Ishikawa (cell line): ENCODE results near the gene DCTD.

Experiments
- CEBPB ChIP-seq: IDR thresholded peaks from 2 replicates; pipeline ENCODE4 v1.6.1; 2012
- CREB1 ChIP-seq: IDR thresholded peaks from 2 replicates; pipeline ENCODE4 v1.6.1; 2012; ENCODE audit warnings: low read depth
- EGR1 ChIP-seq: IDR thresholded peaks from 2 replicates; pipeline ENCODE4 v1.6.1; 2012
- EP300 ChIP-seq: IDR thresholded peaks from 2 replicates; pipeline ENCODE4 v1.6.1; 2012; ENCODE audit warnings: borderline replicate concordance
- FOXM1 ChIP-seq: IDR thresholded peaks from 2 replicates; pipeline ENCODE4 v1.6.1; 2012; ENCODE audit warnings: low read depth, borderline replicate concordance
- NFIC ChIP-seq: IDR thresholded peaks from 2 replicates; pipeline ENCODE4 v1.6.1; 2012
- RAD21 ChIP-seq: IDR thresholded peaks from 2 replicates; pipeline ENCODE4 v1.6.1; 2012; ENCODE audit warnings: low read depth
- TAF1 ChIP-seq: IDR thresholded peaks from 2 replicates; pipeline ENCODE4 v1.6.1; 2012; ENCODE audit warnings: low read depth, mild to moderate bottlenecking
- TCF12 ChIP-seq: IDR thresholded peaks from 2 replicates; pipeline ENCODE4 v1.6.1; 2012; ENCODE audit warnings: low read depth
- TEAD4 ChIP-seq: IDR thresholded peaks from 2 replicates; pipeline ENCODE4 v1.6.1; 2012
- USF1 ChIP-seq: IDR thresholded peaks from 2 replicates; pipeline ENCODE4 v1.6.1; 2012
- YY1 ChIP-seq: IDR thresholded peaks from 2 replicates; pipeline ENCODE4 v1.6.1; 2012; ENCODE audit warnings: low read depth
- ZBTB7A ChIP-seq: IDR thresholded peaks from 2 replicates; pipeline ENCODE4 v1.6.1; 2012; ENCODE audit warnings: low read depth
- TF ChIP-seq, protein P1 (sequence below): IDR thresholded peaks from 2 replicates; pipeline ENCODE4 v1.6.1; 2012
- TF ChIP-seq, protein P2 (sequence below): IDR thresholded peaks from 2 replicates; pipeline ENCODE4 v1.6.1; 2012; ENCODE audit warnings: low read depth, mild to moderate bottlenecking

The DCTD gene

GRCh38 chr4:182862921-182863320, 54.3 kb downstream of the DCTD start:
- TF ChIP-seq CEBPB (no peak), TCF12 (peak; percentile 92), USF1 (no peak), TEAD4 (peak; percentile 12), ZBTB7A (0 out of 2 replicates have a peak, but pooled peaks have one; percentile 37), NFIC (peak; percentile 99), RAD21 (no peak), CREB1 (no peak), YY1 (0 out of 2 replicates have a peak, but pooled peaks have one; percentile 21), EP300 (peak; percentile 61; the same call in 1 of the 2 replicates), FOXM1 (no peak)
- TF ChIP-seq, protein P1, sequence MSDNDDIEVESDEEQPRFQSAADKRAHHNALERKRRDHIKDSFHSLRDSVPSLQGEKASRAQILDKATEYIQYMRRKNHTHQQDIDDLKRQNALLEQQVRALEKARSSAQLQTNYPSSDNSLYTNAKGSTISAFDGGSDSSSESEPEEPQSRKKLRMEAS = peak; percentile 70; the same call in 1 of the 2 replicates

GRCh38 chr4:182862141-182862875, 54.9 kb downstream of the DCTD start:
- 0 out of 2 replicates have a peak, but pooled peaks have one; percentile 16 for TF ChIP-seq EP300
- TF ChIP-seq, protein P1 = no peak; the same call in 1 of the 2 replicates
- TF ChIP-seq YY1 = no peak
- TF ChIP-seq USF1 = no peak
- no peak for TF ChIP-seq TCF12
- no peak for TF ChIP-seq ZBTB7A
- TF ChIP-seq NFIC = 0 out of 2 replicates have a peak, but pooled peaks have one; percentile 6
- no peak for TF ChIP-seq FOXM1
- TF ChIP-seq, protein P2, sequence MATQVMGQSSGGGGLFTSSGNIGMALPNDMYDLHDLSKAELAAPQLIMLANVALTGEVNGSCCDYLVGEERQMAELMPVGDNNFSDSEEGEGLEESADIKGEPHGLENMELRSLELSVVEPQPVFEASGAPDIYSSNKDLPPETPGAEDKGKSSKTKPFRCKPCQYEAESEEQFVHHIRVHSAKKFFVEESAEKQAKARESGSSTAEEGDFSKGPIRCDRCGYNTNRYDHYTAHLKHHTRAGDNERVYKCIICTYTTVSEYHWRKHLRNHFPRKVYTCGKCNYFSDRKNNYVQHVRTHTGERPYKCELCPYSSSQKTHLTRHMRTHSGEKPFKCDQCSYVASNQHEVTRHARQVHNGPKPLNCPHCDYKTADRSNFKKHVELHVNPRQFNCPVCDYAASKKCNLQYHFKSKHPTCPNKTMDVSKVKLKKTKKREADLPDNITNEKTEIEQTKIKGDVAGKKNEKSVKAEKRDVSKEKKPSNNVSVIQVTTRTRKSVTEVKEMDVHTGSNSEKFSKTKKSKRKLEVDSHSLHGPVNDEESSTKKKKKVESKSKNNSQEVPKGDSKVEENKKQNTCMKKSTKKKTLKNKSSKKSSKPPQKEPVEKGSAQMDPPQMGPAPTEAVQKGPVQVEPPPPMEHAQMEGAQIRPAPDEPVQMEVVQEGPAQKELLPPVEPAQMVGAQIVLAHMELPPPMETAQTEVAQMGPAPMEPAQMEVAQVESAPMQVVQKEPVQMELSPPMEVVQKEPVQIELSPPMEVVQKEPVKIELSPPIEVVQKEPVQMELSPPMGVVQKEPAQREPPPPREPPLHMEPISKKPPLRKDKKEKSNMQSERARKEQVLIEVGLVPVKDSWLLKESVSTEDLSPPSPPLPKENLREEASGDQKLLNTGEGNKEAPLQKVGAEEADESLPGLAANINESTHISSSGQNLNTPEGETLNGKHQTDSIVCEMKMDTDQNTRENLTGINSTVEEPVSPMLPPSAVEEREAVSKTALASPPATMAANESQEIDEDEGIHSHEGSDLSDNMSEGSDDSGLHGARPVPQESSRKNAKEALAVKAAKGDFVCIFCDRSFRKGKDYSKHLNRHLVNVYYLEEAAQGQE = no peak

DNA sequence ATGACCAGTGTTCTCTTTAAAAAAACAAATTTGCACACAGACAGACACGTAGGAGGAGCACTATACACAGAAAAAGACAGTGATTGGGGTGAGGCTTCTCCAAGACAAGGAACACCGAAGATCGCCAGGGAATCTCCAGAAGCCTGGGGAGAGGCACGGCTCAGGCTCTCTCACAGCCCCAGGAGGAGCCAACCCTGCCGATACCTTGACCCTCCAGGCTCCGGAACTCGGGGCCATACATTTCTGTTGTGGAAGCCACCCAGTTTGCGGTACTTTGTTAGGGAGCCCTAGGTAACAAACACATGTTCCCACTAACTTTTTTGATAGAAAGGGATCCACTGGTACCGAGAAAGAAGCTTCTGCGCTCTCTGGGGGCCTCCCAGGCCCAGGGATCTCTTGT, 55.8 kb downstream of the DCTD start:
- TF ChIP-seq USF1 = no peak
- no peak for TF ChIP-seq ZBTB7A
- TF ChIP-seq CREB1 = no peak
- TF ChIP-seq, protein P1 = no peak
- TF ChIP-seq TCF12 = no peak
- TF ChIP-seq EGR1 = no peak
- TF ChIP-seq RAD21 = no peak
- no peak for TF ChIP-seq YY1
- TF ChIP-seq FOXM1 = no peak
- TF ChIP-seq TAF1 = no peak

DNA sequence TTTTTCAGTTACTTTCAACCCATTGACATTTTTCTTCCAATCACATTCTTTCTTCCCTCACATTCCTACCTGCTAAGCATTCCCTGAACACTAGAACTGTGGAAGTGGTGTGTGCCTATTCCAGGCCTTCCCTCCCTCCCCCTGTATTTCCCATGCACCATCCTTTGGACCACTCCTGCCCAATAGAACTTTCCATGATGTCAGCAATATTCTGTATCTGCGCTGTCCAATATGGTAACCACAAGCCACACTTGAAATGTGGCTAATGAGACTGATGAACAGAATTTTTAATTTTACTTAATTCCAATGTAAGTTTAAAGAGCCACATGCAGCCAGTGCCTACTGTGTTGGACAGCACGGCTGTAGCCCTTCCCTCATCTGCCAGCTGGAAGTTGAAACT, 57.5 kb downstream of the DCTD start:
- TF ChIP-seq NFIC (no peak), YY1 (no peak), CREB1 (no peak), FOXM1 (no peak), EGR1 (no peak)
- TF ChIP-seq, protein P1 = no peak

GRCh38 chr4:182858711-182859110, 58.5 kb downstream of the DCTD start:
- TF ChIP-seq, protein P1 = no peak
- TF ChIP-seq CREB1 = no peak
- no peak for TF ChIP-seq EGR1
- no peak for TF ChIP-seq USF1
- TF ChIP-seq YY1 = no peak
- no peak for TF ChIP-seq NFIC
- no peak for TF ChIP-seq FOXM1
- TF ChIP-seq, protein P2 = no peak
- no peak for TF ChIP-seq EP300
- no peak for TF ChIP-seq TEAD4
- TF ChIP-seq RAD21 = no peak
- TF ChIP-seq TAF1 = no peak
- no peak for TF ChIP-seq ZBTB7A
- no peak for TF ChIP-seq TCF12
- no peak for TF ChIP-seq CEBPB
